ENCODE measurements around the gene RGS12. TPM values are rescaled to one million over a fixed set of nuclear protein-coding genes. Genes with fewer than 3 reads are reported as not detected.

The RGS12 gene
- total RNA-seq, 4 donors from 2014 or later = 20.4 to 86.1 (median 34.1) TPM

DNA sequence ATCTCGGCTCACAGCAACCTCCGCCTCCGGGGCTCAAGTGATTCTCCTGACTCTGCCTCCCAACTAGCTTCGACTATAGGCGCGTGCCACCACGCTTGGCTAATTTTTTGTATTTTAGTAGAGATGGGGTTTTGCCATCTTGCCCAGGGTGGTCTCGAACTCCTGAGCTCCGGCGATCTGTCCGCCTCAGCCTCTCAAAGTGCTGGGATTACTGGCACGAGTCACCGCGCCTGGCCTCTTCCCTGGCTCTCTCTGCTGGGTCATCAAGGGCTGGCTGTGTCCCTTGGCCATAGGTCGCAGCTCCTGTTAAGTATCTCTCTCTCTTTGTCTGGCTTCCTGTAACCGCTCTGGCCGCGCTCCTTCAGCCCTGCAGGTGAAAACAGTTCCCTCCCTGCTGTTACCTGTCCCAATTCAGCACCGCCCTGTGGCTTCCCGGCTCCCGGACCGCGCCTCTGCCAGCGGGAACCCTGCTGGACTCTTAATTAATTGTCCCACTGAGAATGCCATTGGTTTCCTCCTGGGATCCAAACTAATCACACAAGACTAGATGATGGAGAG, 1.3 kb upstream of the RGS12 start:
- TF ChIP-seq, protein P1, sequence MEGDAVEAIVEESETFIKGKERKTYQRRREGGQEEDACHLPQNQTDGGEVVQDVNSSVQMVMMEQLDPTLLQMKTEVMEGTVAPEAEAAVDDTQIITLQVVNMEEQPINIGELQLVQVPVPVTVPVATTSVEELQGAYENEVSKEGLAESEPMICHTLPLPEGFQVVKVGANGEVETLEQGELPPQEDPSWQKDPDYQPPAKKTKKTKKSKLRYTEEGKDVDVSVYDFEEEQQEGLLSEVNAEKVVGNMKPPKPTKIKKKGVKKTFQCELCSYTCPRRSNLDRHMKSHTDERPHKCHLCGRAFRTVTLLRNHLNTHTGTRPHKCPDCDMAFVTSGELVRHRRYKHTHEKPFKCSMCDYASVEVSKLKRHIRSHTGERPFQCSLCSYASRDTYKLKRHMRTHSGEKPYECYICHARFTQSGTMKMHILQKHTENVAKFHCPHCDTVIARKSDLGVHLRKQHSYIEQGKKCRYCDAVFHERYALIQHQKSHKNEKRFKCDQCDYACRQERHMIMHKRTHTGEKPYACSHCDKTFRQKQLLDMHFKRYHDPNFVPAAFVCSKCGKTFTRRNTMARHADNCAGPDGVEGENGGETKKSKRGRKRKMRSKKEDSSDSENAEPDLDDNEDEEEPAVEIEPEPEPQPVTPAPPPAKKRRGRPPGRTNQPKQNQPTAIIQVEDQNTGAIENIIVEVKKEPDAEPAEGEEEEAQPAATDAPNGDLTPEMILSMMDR (IDR thresholded peaks at IDR 0.05; ENCODE audit: low read depth) = no peak

- TF ChIP-seq, protein P1 (IDR thresholded peaks at IDR 0.05; ENCODE audit: low read depth) = no peak
These were observed 751 bp upstream of the RGS12 start for GRCh38 chr4:3291969-3292570.

DNA sequence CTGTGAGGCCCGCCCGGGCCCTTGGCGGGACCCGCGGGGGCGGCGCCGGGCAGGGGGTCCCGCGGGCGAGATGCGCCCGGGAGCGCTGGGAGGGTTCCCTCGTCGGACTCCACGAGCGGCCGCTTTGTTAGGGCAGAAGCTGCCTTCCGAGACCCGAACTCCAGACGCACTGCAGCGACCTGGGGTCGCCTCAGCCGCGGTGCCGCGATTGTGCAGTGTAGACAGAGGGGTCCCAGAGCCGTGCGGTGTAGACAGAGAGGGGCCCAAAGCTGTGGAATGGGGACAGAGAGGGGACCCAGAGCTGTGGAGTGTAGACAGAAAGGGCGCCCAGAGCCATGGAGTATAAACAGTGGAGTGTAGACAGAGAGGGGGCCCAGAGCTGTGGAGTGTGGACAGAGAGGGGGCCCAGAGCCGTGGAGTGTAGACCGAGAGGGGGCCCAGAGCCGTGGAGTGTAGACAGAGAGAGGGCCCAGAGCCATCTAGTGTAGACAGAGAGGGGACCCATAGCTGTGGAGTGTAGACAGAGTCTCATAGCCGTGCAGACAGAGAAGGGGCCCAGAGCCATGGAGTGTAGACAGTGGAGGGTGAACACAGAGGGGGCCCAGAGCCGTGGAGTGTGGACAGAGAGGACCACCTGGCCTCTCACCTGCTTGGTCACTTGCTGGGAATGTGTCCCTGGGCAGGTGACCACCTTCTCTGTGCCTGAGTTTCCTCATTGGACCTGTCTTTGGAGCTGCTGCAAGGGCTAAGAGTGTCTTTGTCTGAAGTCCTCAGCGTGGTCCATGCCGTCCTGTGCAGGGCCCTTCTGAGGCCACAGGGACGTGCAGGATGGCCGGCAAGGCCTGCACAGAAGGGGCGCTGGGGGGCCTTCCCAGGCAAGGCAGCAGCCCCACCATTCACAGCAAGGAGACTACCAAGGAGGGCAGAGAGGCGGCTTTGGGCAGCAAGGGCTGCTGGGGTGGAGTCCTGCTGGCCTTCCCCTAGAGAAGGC, 875 bp downstream of the RGS12 start:
- TF ChIP-seq, protein P1 (IDR thresholded peaks at IDR 0.05; ENCODE audit: low read depth) = no peak

GRCh38 chr4:3294401-3295241, 1.8 kb downstream of the RGS12 start:
- TF ChIP-seq, protein P1 (IDR thresholded peaks at IDR 0.05; ENCODE audit: low read depth) = no peak

- TF ChIP-seq, protein P1 (IDR thresholded peaks at IDR 0.05; ENCODE audit: low read depth) = no peak
These were observed 3.2 kb downstream of the RGS12 start for GRCh38 chr4:3295837-3296624.

- TF ChIP-seq, protein P1 (IDR thresholded peaks at IDR 0.05; ENCODE audit: low read depth) = no peak
These were observed 3.8 kb downstream of the RGS12 start for GRCh38 chr4:3296651-3297050.

All from subcutaneous adipose tissue (tissue), 4 donors.